GM12891 (cell line): ENCODE data around the gene SLAMF6. TPM values are rescaled to one million over a fixed set of nuclear protein-coding genes. Genes with fewer than 3 reads are reported as not detected.
"Not testable (repeated sequence)": the region's sequence is repeated elsewhere in the genome, so short reads cannot be mapped to it uniquely, and the experiment has no call there.

Source experiments
- DNase-seq: peaks from one replicate; pipeline ENCODE4 v3.0.0; 2011; ENCODE audit warnings: low spot score; ENCODE audit not compliant: insufficient read length
- FAIRE-seq: peaks from 2 replicates; lab custom pipeline; 2011; peaks lifted over from hg19 to GRCh38; lab: Jason Lieb, UNC
- PAX5 ChIP-seq: IDR thresholded peaks from 2 replicates; pipeline ENCODE4 v1.6.1; 2011; ENCODE audit warnings: low read length, moderate library complexity, mild to moderate bottlenecking; ENCODE audit not compliant: insufficient read depth, severe bottlenecking
- POLR2A ChIP-seq: IDR thresholded peaks from 2 replicates; pipeline ENCODE4 v1.6.1; 2011; ENCODE audit warnings: low read depth, low read length, control low read depth
- POLR2AphosphoS5 ChIP-seq: IDR thresholded peaks from 2 replicates; pipeline ENCODE4 v1.6.1; 2011; ENCODE audit warnings: low read depth, low read length, control low read depth
- POU2F2 ChIP-seq: IDR thresholded peaks from 2 replicates; pipeline ENCODE4 v1.6.1; 2011; ENCODE audit warnings: low read depth, mild to moderate bottlenecking, control low read depth, low read length, moderate library complexity
- SPI1 ChIP-seq: IDR thresholded peaks from 2 replicates; pipeline ENCODE4 v1.6.1; 2011; ENCODE audit warnings: low read depth, low read length, control low read depth
- TAF1 ChIP-seq: IDR thresholded peaks from 2 replicates; pipeline ENCODE4 v1.6.1; 2011; ENCODE audit warnings: low read depth, low read length, control low read depth
- polyA plus RNA-seq: library from polyadenylated mRNA; unstranded; fragments of >200 nt; gene quantifications from one replicate; pipeline ENCODE4 v1.2.1, GENCODE V29; 2012; ENCODE audit warnings: low read depth, missing spikeins, inconsistent platforms; ENCODE audit not compliant: missing spikeins

Gene SLAMF6
- polyA plus RNA-seq: 36.4 TPM

- DNase-seq (no peak), FAIRE-seq (peak; percentile 87)
- TF ChIP-seq POLR2A (peak; percentile 91), POU2F2 (peak; percentile 58; the same call in 1 of the 2 replicates), SPI1 (peak; percentile 76), TAF1 (peak; percentile 70), PAX5 (no peak), POLR2AphosphoS5 (peak; percentile 87)
Observed at GRCh38 chr1:160522622-160523345, at the start of gene SLAMF6. TSS of gene SLAMF6 (minus strand) at chr1:160523255. CDS start at chr1:160523192, 63 bp downstream.

GRCh38 chr1:160570840-160571239, 47.8 kb upstream of the SLAMF6 start:
- DNase-seq: no peak
- no peak for TF ChIP-seq POLR2A
- no peak for TF ChIP-seq POLR2AphosphoS5
- no peak for TF ChIP-seq PAX5
- no peak for TF ChIP-seq SPI1
- no peak for TF ChIP-seq POU2F2
- no peak for TF ChIP-seq TAF1
- FAIRE-seq: no peak

- TF ChIP-seq POU2F2: no peak
- TF ChIP-seq TAF1: no peak
- TF ChIP-seq PAX5: no peak
- TF ChIP-seq SPI1: no peak
- TF ChIP-seq POLR2A: no peak
- TF ChIP-seq POLR2AphosphoS5: no peak
- peak; percentile 91 for FAIRE-seq
- no peak for DNase-seq
Observed at GRCh38 chr1:160569806-160570205, 46.8 kb upstream of the SLAMF6 start.

GRCh38 chr1:160567858-160568682, 45.0 kb upstream of the SLAMF6 start:
- peak; percentile 39; the same call in 1 of the 2 replicates for TF ChIP-seq POLR2A
- TF ChIP-seq POU2F2: no peak; the same call in 1 of the 2 replicates
- TF ChIP-seq TAF1: peak; percentile 38; the same call in 1 of the 2 replicates
- FAIRE-seq: peak; percentile 99
- DNase-seq: no peak

GRCh38 chr1:160567341-160567740, 44.3 kb upstream of the SLAMF6 start:
- no peak for TF ChIP-seq POLR2A
- no peak for TF ChIP-seq PAX5
- DNase-seq (no peak), FAIRE-seq (peak; percentile 67)

GRCh38 chr1:160565564-160565963, 42.5 kb upstream of the SLAMF6 start:
- FAIRE-seq: no peak
- no peak for TF ChIP-seq POLR2A
- TF ChIP-seq POLR2AphosphoS5: no peak
- TF ChIP-seq SPI1: no peak
- TF ChIP-seq TAF1: no peak
- no peak for TF ChIP-seq PAX5
- TF ChIP-seq POU2F2: no peak
- DNase-seq: no peak

- FAIRE-seq: not testable (repeated sequence)
Observed at GRCh38 chr1:160563230-160563629, 40.2 kb upstream of the SLAMF6 start.

GRCh38 chr1:160562745-160563144, 39.7 kb upstream of the SLAMF6 start:
- not testable (repeated sequence) for FAIRE-seq, DNase-seq

More at GRCh38 chr1:160563230-160563629, 40.2 kb upstream of the SLAMF6 start:
- not testable (repeated sequence) for DNase-seq

- no peak for TF ChIP-seq POLR2A
- no peak for TF ChIP-seq POU2F2
- no peak for TF ChIP-seq TAF1
- TF ChIP-seq PAX5: no peak
- no peak for TF ChIP-seq SPI1
- no peak for TF ChIP-seq POLR2AphosphoS5
- DNase-seq (no peak), FAIRE-seq (no peak)
Observed at GRCh38 chr1:160560806-160561205, 37.8 kb upstream of the SLAMF6 start.

- no peak for TF ChIP-seq POLR2AphosphoS5
- no peak for TF ChIP-seq PAX5
- no peak for TF ChIP-seq POLR2A
- TF ChIP-seq TAF1: no peak
- TF ChIP-seq SPI1: no peak
- FAIRE-seq: no peak
- no peak for DNase-seq
Observed at GRCh38 chr1:160560045-160560705, 37.1 kb upstream of the SLAMF6 start.

- FAIRE-seq: peak; percentile 63
- DNase-seq: not testable (repeated sequence)
Observed at GRCh38 chr1:160559437-160559836, 36.4 kb upstream of the SLAMF6 start.
